HG03469 (cell line): ENCODE measurements around the gene TMEM54.

Experiments
- ATAC-seq: cut with Tn5 transposase; IDR thresholded peaks from one replicate; pipeline ENCODE4 v1.9.1; 2021; ENCODE audit warnings: mild to moderate bottlenecking, moderate library complexity, moderate number of reproducible peaks; ENCODE audit not compliant: unreplicated experiment

Gene TMEM54

GRCh38 chr1:32865639-32866405, 35.4 kb downstream of the TMEM54 start:
- ATAC-seq: no peak

- no peak for ATAC-seq
These were observed 36.7 kb downstream of the TMEM54 start for GRCh38 chr1:32864375-32865019.

GRCh38 chr1:32863881-32864245, 37.3 kb downstream of the TMEM54 start:
- no peak for ATAC-seq

GRCh38 chr1:32863218-32863880, 37.8 kb downstream of the TMEM54 start:
- no peak for ATAC-seq

- no peak for ATAC-seq
These were observed 39.1 kb downstream of the TMEM54 start for GRCh38 chr1:32861904-32862695.

- ATAC-seq: no peak
These were observed 40.6 kb downstream of the TMEM54 start for GRCh38 chr1:32860566-32860965.

- no peak for ATAC-seq
These were observed 41.3 kb downstream of the TMEM54 start for GRCh38 chr1:32859915-32860314.

GRCh38 chr1:32858791-32859190, 42.4 kb downstream of the TMEM54 start:
- no peak for ATAC-seq

GRCh38 chr1:32858136-32858535, 43.1 kb downstream of the TMEM54 start:
- ATAC-seq: no peak

- ATAC-seq: no peak
These were observed 45.1 kb downstream of the TMEM54 start for GRCh38 chr1:32855861-32856617.

GRCh38 chr1:32848354-32849063, 52.7 kb downstream of the TMEM54 start:
- no peak for ATAC-seq
